HG03196 (cell line): Measurements from ENCODE around the gene TNRC18.
"Not testable (repeated sequence)": the region's sequence is repeated elsewhere in the genome, so short reads cannot be mapped to it uniquely, and the experiment has no call there.

ENCODE experiments used
- ATAC-seq: cut with Tn5 transposase; IDR thresholded peaks from one replicate; pipeline ENCODE4 v1.9.1; 2021; ENCODE audit not compliant: unreplicated experiment

The TNRC18 gene

GRCh38 chr7:5295039-5296014, 128.3 kb downstream of the TNRC18 start:
- ATAC-seq, result no peak

GRCh38 chr7:5294169-5294987, 129.3 kb downstream of the TNRC18 start:
- ATAC-seq, result no peak

GRCh38 chr7:5291711-5292335, 131.8 kb downstream of the TNRC18 start:
- ATAC-seq, result not testable (repeated sequence)

GRCh38 chr7:5291301-5291700, 132.3 kb downstream of the TNRC18 start:
- no peak for ATAC-seq

- ATAC-seq, result no peak
Observed at GRCh38 chr7:5289355-5289754, 134.3 kb downstream of the TNRC18 start.

- ATAC-seq, result not testable (repeated sequence)
Observed at GRCh38 chr7:5288560-5288959, 135.1 kb downstream of the TNRC18 start.

GRCh38 chr7:5287802-5288201, 135.8 kb downstream of the TNRC18 start:
- ATAC-seq, result no peak

GRCh38 chr7:5287373-5287772, 136.3 kb downstream of the TNRC18 start:
- not testable (repeated sequence) for ATAC-seq

- ATAC-seq, result no peak
Observed at GRCh38 chr7:5286933-5287332, 136.7 kb downstream of the TNRC18 start.

GRCh38 chr7:5284304-5285281, 139.0 kb downstream of the TNRC18 start:
- ATAC-seq, result no peak

- no peak for ATAC-seq
Observed at GRCh38 chr7:5283421-5284303, 140.0 kb downstream of the TNRC18 start.

- no peak for ATAC-seq
Observed at GRCh38 chr7:5282543-5283316, 140.9 kb downstream of the TNRC18 start, which contains the start of gene SLC29A4. Gene SLC29A4, plus strand, starts transcription at chr7:5282943. Its CDS starts 4,874 bp downstream, at chr7:5287817.

GRCh38 chr7:5281598-5282500, 141.8 kb downstream of the TNRC18 start:
- ATAC-seq, result not testable (repeated sequence)

GRCh38 chr7:5279734-5280133, 143.9 kb downstream of the TNRC18 start:
- ATAC-seq, result no peak

- ATAC-seq, result no peak
Observed at GRCh38 chr7:5278766-5279165, 144.9 kb downstream of the TNRC18 start.

- ATAC-seq, result no peak
Observed at GRCh38 chr7:5276611-5277010, 147.0 kb downstream of the TNRC18 start.

GRCh38 chr7:5276123-5276522, 147.5 kb downstream of the TNRC18 start:
- ATAC-seq, result not testable (repeated sequence)
